WTC11 (cell line): ENCODE data around the gene STK11.

Experiments used
- CREB1 ChIP-seq: sonication (generic); formaldehyde crosslinking; IDR thresholded peaks from 2 replicates; pipeline ENCODE4 v1.8.0; 2023; ENCODE audit warnings: mild to moderate bottlenecking, missing genetic modification reagents
- CTCF ChIP-seq: fragments of 200-600 bp; IDR thresholded peaks from 2 replicates; pipeline ENCODE4 v1.8.0; 2022; ENCODE audit warnings: antibody characterized with exemption
- FOXP1 ChIP-seq: sonication (generic); formaldehyde crosslinking; IDR thresholded peaks from 2 replicates; pipeline ENCODE4 v1.8.0; 2022; ENCODE audit warnings: missing genetic modification reagents, mild to moderate bottlenecking, moderate library complexity, borderline replicate concordance
- IRF2 ChIP-seq: sonication (generic); formaldehyde crosslinking; IDR thresholded peaks from 2 replicates; pipeline ENCODE4 v1.8.0; 2022; ENCODE audit warnings: low read depth, missing genetic modification reagents, borderline replicate concordance
- MAX ChIP-seq: sonication (generic); formaldehyde crosslinking; IDR thresholded peaks from 2 replicates; pipeline ENCODE4 v1.8.0; 2022; ENCODE audit warnings: mild to moderate bottlenecking, missing genetic modification reagents
- NFYB ChIP-seq: sonication (generic); formaldehyde crosslinking; conservative IDR thresholded peaks from 2 replicates; pipeline ENCODE4 v1.8.0; 2022; ENCODE audit warnings: low read depth, missing genetic modification reagents
- PRRX2 ChIP-seq: fragments of 250-450 bp; sonication (Bioruptor Pico); IDR thresholded peaks from 2 replicates; pipeline ENCODE4 v1.8.0; 2021; ENCODE audit warnings: mild to moderate bottlenecking
- SMAD3 ChIP-seq: sonication (generic); formaldehyde crosslinking; IDR thresholded peaks from 2 replicates; pipeline ENCODE4 v1.8.0; 2022; ENCODE audit warnings: missing genetic modification reagents, mild to moderate bottlenecking, borderline replicate concordance
- TEAD1 ChIP-seq: sonication (generic); formaldehyde crosslinking; IDR thresholded peaks from 2 replicates; pipeline ENCODE4 v1.8.0; 2022; ENCODE audit warnings: mild to moderate bottlenecking, missing genetic modification reagents
- TF ChIP-seq, protein P1 (sequence below): sonication (generic); formaldehyde crosslinking; IDR thresholded peaks from 2 replicates; pipeline ENCODE4 v1.8.1; 2023; ENCODE audit warnings: mild to moderate bottlenecking, missing genetic modification reagents, borderline replicate concordance
- TF ChIP-seq, protein P2 (sequence below): sonication (generic); formaldehyde crosslinking; IDR thresholded peaks from 2 replicates; pipeline ENCODE4 v1.8.0; 2022; ENCODE audit warnings: mild to moderate bottlenecking, missing genetic modification reagents

GRCh38 chr19:1277061-1277460, 71.5 kb downstream of the STK11 start:
- TF ChIP-seq CTCF (no peak), NFYB (no peak), FOXP1 (CRISPR knock-in tag) (no peak), PRRX2 (no peak), IRF2 (CRISPR knock-in tag) (no peak), CREB1 (CRISPR knock-in tag) (no peak), SMAD3 (no peak), MAX (no peak), TEAD1 (no peak)
- TF ChIP-seq, protein P1, sequence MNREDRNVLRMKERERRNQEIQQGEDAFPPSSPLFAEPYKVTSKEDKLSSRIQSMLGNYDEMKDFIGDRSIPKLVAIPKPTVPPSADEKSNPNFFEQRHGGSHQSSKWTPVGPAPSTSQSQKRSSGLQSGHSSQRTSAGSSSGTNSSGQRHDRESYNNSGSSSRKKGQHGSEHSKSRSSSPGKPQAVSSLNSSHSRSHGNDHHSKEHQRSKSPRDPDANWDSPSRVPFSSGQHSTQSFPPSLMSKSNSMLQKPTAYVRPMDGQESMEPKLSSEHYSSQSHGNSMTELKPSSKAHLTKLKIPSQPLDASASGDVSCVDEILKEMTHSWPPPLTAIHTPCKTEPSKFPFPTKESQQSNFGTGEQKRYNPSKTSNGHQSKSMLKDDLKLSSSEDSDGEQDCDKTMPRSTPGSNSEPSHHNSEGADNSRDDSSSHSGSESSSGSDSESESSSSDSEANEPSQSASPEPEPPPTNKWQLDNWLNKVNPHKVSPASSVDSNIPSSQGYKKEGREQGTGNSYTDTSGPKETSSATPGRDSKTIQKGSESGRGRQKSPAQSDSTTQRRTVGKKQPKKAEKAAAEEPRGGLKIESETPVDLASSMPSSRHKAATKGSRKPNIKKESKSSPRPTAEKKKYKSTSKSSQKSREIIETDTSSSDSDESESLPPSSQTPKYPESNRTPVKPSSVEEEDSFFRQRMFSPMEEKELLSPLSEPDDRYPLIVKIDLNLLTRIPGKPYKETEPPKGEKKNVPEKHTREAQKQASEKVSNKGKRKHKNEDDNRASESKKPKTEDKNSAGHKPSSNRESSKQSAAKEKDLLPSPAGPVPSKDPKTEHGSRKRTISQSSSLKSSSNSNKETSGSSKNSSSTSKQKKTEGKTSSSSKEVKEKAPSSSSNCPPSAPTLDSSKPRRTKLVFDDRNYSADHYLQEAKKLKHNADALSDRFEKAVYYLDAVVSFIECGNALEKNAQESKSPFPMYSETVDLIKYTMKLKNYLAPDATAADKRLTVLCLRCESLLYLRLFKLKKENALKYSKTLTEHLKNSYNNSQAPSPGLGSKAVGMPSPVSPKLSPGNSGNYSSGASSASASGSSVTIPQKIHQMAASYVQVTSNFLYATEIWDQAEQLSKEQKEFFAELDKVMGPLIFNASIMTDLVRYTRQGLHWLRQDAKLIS (CRISPR knock-in tag) = no peak
- TF ChIP-seq, protein P2, sequence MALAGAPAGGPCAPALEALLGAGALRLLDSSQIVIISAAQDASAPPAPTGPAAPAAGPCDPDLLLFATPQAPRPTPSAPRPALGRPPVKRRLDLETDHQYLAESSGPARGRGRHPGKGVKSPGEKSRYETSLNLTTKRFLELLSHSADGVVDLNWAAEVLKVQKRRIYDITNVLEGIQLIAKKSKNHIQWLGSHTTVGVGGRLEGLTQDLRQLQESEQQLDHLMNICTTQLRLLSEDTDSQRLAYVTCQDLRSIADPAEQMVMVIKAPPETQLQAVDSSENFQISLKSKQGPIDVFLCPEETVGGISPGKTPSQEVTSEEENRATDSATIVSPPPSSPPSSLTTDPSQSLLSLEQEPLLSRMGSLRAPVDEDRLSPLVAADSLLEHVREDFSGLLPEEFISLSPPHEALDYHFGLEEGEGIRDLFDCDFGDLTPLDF (CRISPR knock-in tag) = no peak
